Neuron (in vitro differentiated cells): ENCODE measurements around the gene IQSEC1.

Experiments used
- H2AFZ ChIP-seq: one replicate; pipeline ENCODE4 v1.6.1; 2013; ENCODE audit warnings: low read depth, mild to moderate bottlenecking, inconsistent platforms, low read length, moderate library complexity
- H3K27me3 ChIP-seq: one replicate; pipeline ENCODE4 v1.6.1; 2013; ENCODE audit warnings: low read length; ENCODE audit not compliant: insufficient read depth
- H3K36me3 ChIP-seq: one replicate; pipeline ENCODE4 v1.6.1; 2013; ENCODE audit warnings: low read length; ENCODE audit not compliant: insufficient read depth
- H3K4me1 ChIP-seq: one replicate; pipeline ENCODE4 v1.6.1; 2013; ENCODE audit warnings: low read length; ENCODE audit not compliant: insufficient read depth
- H3K4me3 ChIP-seq: 2 replicates; pipeline ENCODE4 v1.5.1; 2013; ENCODE audit warnings: mild to moderate bottlenecking, low read length, moderate library complexity
- H3K9me3 ChIP-seq: one replicate; pipeline ENCODE4 v1.6.1; 2013; ENCODE audit warnings: low read length

Gene IQSEC1

DNA sequence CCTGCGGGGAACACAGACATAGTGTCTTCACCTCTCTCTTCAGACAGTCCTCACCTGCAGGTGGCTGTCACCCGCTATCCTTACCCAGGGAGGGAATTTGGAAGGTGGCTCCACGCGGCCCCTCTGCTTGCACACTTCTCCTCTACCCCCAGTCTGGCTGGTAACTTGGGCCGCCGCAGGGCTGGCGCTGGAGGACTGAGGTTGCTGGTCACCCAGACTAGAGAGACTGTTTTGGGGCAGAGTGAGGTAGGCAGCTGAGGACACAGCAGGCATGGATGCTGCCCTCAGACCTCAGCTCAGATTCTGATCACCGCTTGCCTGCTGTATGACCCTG is 12.6 kb upstream of the IQSEC1 start:
- no peak overlapping the region for H2AFZ ChIP-seq
- no peaks in the 10 kb centered on the region for H3K9me3 ChIP-seq
- peaks cover 6% of the 10 kb centered on the region for H3K4me1 ChIP-seq
- no peak overlapping the region for H3K4me3 ChIP-seq
- H3K36me3 ChIP-seq, result no peaks in the 10 kb centered on the region
- no peaks in the 10 kb centered on the region for H3K27me3 ChIP-seq

DNA sequence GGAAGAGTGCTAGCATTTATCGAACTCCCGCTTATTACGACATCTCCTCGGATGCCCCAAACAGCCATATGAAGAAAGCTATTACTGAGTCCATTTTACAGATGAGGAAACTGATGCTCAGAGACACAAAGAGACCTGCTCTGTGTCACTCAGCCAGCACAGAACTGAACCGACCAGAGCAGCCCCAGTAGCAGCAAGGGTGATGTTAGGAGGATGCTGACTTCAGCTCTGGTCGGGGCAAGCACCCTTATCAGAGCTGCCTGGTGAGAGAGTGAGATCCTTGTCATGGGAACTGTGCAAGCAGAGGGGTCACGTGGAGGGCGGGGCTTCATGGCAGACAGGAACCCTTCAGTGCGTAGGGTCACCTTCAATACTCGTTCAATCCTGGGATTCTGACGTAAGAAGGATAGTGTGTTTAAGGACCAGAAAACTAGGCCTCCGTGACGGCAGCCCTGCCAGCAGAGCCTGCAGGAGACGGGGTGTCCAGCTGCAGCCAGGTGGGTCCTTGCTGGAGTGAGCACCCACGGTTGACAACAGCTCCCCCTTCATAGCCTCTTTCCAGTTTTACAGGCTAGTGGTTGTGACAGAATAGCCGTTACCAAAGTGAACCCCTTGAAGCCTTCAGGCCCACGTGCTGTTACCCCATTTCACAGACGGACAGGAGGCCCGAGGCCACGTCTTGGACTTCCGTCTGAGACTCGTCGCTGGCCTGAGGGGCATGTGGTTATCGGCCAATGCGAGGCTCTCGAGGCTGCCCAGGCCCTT is 12.0 kb upstream of the IQSEC1 start:
- H2AFZ ChIP-seq, result no peak overlapping the region
- no peaks in the 10 kb centered on the region for H3K9me3 ChIP-seq
- H3K27me3 ChIP-seq, result no peaks in the 10 kb centered on the region
- peaks cover 6% of the 10 kb centered on the region for H3K4me1 ChIP-seq
- no peaks in the 10 kb centered on the region for H3K36me3 ChIP-seq
- H3K4me3 ChIP-seq, result no peak overlapping the region

DNA sequence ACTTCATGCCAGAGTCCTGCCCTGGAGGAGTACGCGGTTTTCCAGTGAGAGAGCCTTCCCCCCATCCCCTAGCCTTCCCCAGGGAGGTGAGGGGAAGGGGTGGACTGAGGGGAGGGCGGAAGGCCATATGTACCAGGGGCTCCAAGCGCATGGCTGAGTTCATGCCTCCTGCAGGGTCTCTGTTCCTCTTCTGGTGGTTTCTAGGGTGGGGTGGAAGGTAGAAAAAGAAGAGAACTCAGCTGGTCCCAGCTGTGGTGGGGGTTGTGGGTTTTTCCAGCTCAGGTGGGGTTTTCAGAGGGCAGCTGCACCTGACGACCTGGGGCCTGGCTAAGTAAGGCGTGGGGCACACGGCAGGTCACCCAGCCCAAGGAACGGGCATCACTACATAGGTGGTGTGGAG is 10.7 kb upstream of the IQSEC1 start:
- Histone ChIP-seq H3K4me3 (no peak overlapping the region), H2AFZ (no peak overlapping the region), H3K4me1 (peaks cover 6% of the 10 kb centered on the region)

DNA sequence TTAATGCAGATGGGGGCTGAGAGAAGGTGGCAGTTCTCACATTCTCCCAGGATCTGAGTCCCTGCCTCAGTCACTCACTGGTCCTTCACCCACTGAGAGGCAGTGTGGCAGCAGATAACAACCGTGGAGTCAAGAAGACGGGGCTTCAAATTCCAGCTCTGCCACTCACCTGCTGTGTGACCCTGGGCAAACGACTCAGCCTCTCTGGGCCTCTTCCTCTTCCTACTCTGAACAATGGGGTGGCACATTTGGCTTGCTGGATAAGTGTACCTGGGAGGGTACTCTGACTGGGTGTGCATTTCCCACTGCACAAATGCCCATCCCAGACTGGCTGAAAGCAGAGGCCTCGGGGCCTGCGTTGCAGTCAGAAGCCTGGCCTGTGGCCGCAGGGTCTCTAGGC is 10.0 kb upstream of the IQSEC1 start:
- H3K9me3 ChIP-seq, result no peaks in the 10 kb centered on the region
- peaks cover 6% of the 10 kb centered on the region for H3K4me1 ChIP-seq
- H3K36me3 ChIP-seq, result no peaks in the 10 kb centered on the region
- H2AFZ ChIP-seq, result no peak overlapping the region
- no peak overlapping the region for H3K4me3 ChIP-seq
- H3K27me3 ChIP-seq, result no peaks in the 10 kb centered on the region

More for the DNA sequence above, 10.7 kb upstream of the IQSEC1 start:
- Histone ChIP-seq H3K9me3 (no peaks in the 10 kb centered on the region), H3K36me3 (no peaks in the 10 kb centered on the region), H3K27me3 (no peaks in the 10 kb centered on the region)

DNA sequence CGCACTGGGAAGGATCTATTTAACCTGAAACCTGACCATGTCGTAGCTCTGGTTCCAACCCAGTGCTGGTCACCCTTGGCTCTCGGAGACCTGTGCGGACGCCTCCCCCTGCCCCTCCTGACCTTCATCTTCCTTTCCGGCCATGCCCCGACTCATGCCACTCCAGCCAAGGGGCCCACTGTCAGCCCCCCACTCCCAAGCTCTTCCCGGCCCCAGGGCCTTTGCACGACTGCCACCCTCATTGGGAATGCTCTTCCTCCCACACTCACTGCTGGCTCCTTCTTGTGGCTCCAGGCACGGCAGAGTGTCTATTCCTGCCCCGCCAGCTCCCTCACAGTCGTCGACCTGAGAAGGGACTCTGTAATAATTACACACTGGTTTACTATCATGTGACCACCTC is 9.4 kb upstream of the IQSEC1 start:
- no peaks in the 10 kb centered on the region for H3K27me3 ChIP-seq

DNA sequence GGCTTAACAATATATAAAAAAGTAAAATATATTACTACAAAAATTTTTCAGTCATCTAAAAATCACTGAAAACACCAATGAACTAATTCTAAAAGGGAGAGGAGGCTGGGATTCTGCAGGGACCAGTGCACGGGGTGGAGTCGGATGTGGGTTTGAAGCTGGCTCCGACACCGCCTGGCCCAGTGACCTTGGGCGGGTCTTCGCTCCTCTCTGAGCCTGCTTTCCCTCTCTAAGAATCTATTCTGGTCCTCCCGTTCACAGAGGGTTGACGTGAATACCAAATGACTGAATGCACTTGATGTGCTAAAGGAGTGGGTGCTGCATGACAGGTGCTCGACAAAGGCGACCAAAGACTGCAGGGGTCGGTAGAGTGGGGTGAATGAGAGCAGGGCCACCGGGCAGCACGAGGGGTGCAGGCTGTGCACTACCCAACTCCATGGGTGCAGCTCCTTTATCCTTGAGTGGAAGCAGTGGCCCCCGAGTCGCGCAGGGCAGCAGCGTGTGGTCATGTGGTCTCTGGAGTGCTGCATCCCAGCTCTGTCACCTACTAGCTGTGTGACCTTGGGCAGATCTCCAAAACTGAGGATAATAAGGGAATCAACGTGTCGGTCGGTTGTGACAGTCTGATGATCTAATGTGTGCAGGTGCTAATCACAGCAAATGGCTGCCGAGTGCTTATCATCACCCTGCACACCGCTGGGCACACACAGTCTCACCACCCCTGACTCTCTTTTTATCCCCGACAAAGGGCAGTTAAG is 8.6 kb upstream of the IQSEC1 start:
- no peak overlapping the region for H2AFZ ChIP-seq
- no peaks in the 10 kb centered on the region for H3K27me3 ChIP-seq
- no peak overlapping the region for H3K4me3 ChIP-seq
- peaks cover 6% of the 10 kb centered on the region for H3K4me1 ChIP-seq
- no peaks in the 10 kb centered on the region for H3K9me3 ChIP-seq
- H3K36me3 ChIP-seq, result no peaks in the 10 kb centered on the region

More for the DNA sequence above, 9.4 kb upstream of the IQSEC1 start:
- Histone ChIP-seq H3K4me3 (no peak overlapping the region), H2AFZ (no peak overlapping the region), H3K4me1 (peaks cover 6% of the 10 kb centered on the region), H3K9me3 (no peaks in the 10 kb centered on the region), H3K36me3 (no peaks in the 10 kb centered on the region)

DNA sequence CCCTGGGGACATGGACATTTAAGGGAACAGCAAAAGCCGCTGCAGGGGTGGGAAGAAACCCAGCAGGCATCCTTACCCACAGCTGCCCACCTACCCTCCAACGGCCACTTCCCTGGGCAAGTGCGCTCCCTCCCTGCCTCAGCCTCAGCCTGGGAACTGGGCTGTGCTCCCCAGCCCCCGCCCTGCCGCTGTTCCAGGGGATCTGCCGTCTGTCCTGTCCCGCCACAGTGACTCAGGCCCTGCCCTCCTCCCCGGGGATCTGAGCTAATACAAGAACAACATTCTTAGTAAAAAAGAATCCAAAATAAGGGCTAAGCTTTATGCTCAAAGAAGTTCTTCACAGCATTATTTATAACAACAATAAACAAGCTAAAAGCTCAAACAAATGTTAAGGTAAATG is 7.4 kb upstream of the IQSEC1 start:
- H2AFZ ChIP-seq, result no peak overlapping the region

DNA sequence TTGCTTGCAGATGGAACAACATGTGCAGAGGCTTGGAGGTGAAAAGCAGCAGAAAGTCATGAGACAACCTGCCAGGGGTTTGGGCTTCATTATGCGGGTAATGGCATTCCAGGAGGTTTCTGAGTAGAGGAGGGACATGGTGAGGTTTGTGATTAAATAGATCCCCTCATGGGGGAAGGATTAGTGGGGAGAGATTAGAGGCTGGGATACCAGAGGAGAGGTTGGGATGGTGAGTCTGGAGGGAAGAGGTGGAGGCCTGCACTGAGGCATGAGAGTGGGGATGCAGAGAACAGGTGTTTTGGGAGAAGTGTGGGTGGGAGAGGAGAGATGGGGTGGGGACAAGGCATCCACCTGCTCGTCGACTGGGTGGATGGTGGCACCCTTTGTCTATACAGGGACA is 6.8 kb upstream of the IQSEC1 start:
- peaks cover 6% of the 10 kb centered on the region for H3K4me1 ChIP-seq
- H2AFZ ChIP-seq, result no peak overlapping the region
- H3K27me3 ChIP-seq, result peaks cover 4% of the 10 kb centered on the region
- no peaks in the 10 kb centered on the region for H3K36me3 ChIP-seq
- no peak overlapping the region for H3K4me3 ChIP-seq
- no peaks in the 10 kb centered on the region for H3K9me3 ChIP-seq

More for the DNA sequence above, 7.4 kb upstream of the IQSEC1 start:
- peaks cover 4% of the 10 kb centered on the region for H3K27me3 ChIP-seq
- H3K36me3 ChIP-seq, result no peaks in the 10 kb centered on the region
- no peak overlapping the region for H3K4me3 ChIP-seq
- H3K9me3 ChIP-seq, result no peaks in the 10 kb centered on the region
- H3K4me1 ChIP-seq, result peaks cover 6% of the 10 kb centered on the region

DNA sequence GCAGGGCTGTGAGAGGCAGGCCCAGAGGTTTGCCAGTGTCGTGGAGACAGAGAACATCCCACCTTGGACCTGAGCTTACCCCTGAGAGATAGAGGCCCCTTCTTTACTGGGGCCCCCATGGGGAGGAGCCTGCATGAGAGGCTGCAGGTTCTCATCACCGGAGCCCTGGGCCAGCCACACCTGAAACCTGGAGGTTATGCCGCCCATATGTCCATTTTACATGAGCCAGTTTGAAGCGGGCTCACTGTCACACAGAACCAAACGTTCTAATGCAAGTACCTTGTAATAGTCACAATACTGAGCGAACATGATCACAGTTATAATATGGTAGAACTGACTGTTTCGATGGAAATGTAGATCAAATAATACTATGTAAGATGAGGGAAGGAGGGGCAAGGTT is 6.3 kb upstream of the IQSEC1 start:
- no peak overlapping the region for H3K4me3 ChIP-seq
- no peaks in the 10 kb centered on the region for H3K36me3 ChIP-seq
- H3K9me3 ChIP-seq, result no peaks in the 10 kb centered on the region
- H3K27me3 ChIP-seq, result peaks cover 7% of the 10 kb centered on the region
- H2AFZ ChIP-seq, result no peak overlapping the region
- H3K4me1 ChIP-seq, result peaks cover 6% of the 10 kb centered on the region

DNA sequence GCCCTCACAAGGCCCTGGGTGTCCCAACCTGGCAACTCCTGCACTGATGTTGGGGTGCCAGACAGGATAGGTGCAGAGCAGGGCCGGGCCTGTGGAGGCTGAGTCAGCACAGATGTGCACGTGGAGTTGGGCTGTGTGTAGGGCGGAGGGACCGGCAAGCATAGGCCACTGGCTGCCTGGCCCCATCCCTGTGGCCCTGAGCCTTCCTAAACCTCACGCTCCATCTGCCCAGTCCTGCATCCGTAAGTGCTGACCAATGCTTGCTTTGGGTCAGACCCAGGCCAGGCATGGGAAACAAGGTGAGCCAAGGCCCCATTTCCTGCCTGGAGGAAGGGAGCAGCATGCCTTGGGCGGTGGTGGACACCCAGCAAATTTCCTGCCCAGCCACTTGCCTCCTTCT is 5.8 kb upstream of the IQSEC1 start:
- Histone ChIP-seq H3K36me3 (no peaks in the 10 kb centered on the region), H3K27me3 (peaks cover 7% of the 10 kb centered on the region), H3K4me3 (no peak overlapping the region), H3K9me3 (no peaks in the 10 kb centered on the region), H3K4me1 (peaks cover 6% of the 10 kb centered on the region), H2AFZ (no peak overlapping the region)

DNA sequence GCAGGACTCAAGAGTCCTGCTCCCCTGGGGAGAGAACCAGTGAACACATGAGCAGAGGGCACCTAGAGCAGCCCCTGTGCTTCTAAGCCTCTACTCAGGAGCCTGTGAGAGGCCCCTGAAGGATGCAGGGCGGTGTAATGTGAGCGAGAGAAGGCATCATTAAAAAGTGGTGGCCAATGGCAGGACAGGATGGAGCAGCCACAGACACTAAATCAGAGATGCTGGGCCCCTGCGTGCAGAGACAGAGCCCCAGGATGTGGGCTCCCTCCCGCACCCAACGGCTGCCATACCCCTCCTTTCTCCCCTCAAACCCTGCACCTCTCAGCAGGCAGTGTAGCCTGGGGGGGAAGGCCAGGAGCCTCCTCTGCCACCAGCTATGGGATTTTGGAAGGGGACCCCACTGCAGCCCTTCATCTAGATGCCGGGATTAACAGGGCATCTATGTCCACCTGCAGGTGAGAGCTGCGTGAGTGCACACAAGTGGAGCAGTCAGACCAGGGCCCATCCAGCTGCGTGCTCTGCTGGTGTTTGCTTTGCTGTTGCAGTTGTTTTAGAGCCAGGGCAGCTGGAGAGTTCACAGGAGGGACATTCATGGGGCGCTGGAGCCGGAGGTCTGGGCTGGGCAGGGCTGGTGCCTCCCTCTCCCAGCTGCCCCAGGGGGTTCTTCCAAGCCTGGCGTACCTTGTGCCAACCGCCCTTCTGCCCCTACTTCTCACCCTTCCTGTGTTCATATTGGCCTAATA is 5.1 kb upstream of the IQSEC1 start:
- H2AFZ ChIP-seq, result no peak overlapping the region

DNA sequence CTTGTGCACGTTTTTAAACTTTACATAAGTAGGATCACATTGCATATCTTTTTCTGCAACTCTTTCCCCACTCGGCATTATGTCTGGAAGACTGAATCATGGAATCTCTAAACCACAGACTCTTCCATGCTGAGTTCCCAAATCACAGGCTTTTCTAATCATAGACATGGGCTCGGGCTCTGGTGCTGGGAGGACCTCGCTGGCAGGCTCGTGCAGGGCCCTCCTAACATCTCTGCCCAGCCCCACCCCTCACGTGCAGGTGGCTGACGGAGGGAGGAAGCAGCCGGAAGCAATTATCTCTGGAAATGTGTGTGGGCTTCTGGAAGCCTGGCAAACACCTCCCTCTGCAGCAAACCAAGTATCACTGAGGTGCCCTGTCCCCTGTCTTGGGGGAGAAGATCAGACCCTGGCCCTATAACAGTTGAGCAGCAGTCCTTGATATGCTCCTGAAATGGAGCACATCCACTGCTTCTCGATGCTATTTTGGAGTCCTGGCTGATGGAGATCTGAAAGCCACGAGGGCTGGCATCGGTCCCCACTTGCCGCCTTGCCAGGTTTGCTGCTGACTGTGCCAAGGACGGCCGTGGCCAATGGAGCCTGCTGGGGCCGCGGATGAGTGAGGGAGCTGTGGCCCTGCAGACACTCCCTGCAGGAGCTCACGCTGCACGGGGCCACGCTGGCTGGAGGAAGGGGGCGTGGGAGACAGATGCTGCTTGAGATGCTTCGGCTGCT is 4.4 kb upstream of the IQSEC1 start:
- Histone ChIP-seq H3K4me1 (peaks cover 15% of the 10 kb centered on the region), H3K9me3 (no peaks in the 10 kb centered on the region), H3K27me3 (peaks cover 7% of the 10 kb centered on the region), H3K36me3 (no peaks in the 10 kb centered on the region), H3K4me3 (no peak overlapping the region), H2AFZ (no peak overlapping the region)

More for the DNA sequence above, 5.1 kb upstream of the IQSEC1 start:
- H3K9me3 ChIP-seq, result no peaks in the 10 kb centered on the region
- peaks cover 12% of the 10 kb centered on the region for H3K4me1 ChIP-seq
- no peaks in the 10 kb centered on the region for H3K36me3 ChIP-seq
- H3K4me3 ChIP-seq, result no peak overlapping the region
- H3K27me3 ChIP-seq, result peaks cover 7% of the 10 kb centered on the region
